ENCODE data around the gene CD8A. TPM values are rescaled to one million over a fixed set of nuclear protein-coding genes. Genes with fewer than 3 reads are reported as not detected.

The CD8A gene
- total RNA-seq, 1 donor from 2014 or later, result 17.7 TPM

DNA sequence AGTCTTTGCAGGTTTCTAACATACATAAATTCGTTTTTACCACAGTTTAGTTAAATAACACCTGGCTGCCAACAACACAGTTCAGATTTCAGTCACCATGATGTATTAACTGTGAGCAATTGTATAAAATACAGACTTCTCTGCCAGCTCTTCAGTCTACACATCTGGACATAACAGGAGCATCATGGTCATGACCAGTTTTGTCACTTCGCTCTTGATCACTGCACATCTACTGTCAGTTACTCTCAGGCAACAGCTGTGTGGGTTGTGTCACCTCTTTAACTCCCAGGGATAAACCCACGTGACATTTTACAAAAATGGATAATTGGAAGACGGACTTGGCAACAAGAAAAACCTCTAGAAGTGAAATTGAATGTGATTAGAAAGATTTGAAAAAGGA, 30.3 kb downstream of the CD8A start:
- TF ChIP-seq, protein P1, sequence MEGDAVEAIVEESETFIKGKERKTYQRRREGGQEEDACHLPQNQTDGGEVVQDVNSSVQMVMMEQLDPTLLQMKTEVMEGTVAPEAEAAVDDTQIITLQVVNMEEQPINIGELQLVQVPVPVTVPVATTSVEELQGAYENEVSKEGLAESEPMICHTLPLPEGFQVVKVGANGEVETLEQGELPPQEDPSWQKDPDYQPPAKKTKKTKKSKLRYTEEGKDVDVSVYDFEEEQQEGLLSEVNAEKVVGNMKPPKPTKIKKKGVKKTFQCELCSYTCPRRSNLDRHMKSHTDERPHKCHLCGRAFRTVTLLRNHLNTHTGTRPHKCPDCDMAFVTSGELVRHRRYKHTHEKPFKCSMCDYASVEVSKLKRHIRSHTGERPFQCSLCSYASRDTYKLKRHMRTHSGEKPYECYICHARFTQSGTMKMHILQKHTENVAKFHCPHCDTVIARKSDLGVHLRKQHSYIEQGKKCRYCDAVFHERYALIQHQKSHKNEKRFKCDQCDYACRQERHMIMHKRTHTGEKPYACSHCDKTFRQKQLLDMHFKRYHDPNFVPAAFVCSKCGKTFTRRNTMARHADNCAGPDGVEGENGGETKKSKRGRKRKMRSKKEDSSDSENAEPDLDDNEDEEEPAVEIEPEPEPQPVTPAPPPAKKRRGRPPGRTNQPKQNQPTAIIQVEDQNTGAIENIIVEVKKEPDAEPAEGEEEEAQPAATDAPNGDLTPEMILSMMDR (IDR thresholded peaks at IDR 0.05), result no peak
- Histone ChIP-seq H3K9me3 (no peaks in the 10 kb centered on the region), H3K4me3 (no peak overlapping the region), H3K27ac (no peak overlapping the region), H3K27me3 (no peaks in the 10 kb centered on the region), H3K4me1 (no peaks in the 10 kb centered on the region), H3K36me3 (peaks cover 0 to 8% of the 10 kb centered on the region in 2 donors)
- no peak for DNase-seq (ENCODE audit: low spot score in 2 of 2)
- intact Hi-C loops (cut with DNase I), result loop anchor here (5.0 kb wide), 1 partner anchor 363 kb away; no protein-coding TSS in a partner anchor

DNA sequence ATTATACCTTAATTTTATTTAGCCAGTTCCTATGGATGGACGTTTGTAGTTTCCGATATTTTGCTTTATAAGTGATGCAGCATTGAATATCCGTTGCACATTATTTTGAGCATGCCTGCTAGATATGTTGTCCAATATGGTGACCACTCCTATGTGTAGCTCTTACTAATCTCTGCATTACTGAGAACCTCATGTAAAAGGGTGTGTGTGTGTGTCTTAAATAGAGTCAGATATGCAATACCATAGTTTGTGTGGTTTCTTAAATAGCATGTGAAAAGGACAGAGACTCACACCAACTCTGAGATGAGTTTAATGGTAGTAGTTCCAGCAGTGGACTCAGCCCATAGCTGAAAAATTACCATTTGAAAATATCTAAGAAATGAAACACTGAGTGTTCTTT, 32.3 kb downstream of the CD8A start:
- H3K4me3 ChIP-seq, result no peak overlapping the region
- intact Hi-C loops (cut with DNase I), result no loop called here
- no peaks in the 10 kb centered on the region for H3K9me3 ChIP-seq
- H3K4me1 ChIP-seq, result no peaks in the 10 kb centered on the region
- H3K27ac ChIP-seq, result no peak overlapping the region
- TF ChIP-seq, protein P1 (IDR thresholded peaks at IDR 0.05), result no peak
- no peaks in the 10 kb centered on the region for H3K27me3 ChIP-seq
- no peak for DNase-seq (ENCODE audit: low spot score in 2 of 2)
- peaks cover 2 to 16% of the 10 kb centered on the region in 2 donors for H3K36me3 ChIP-seq

DNA sequence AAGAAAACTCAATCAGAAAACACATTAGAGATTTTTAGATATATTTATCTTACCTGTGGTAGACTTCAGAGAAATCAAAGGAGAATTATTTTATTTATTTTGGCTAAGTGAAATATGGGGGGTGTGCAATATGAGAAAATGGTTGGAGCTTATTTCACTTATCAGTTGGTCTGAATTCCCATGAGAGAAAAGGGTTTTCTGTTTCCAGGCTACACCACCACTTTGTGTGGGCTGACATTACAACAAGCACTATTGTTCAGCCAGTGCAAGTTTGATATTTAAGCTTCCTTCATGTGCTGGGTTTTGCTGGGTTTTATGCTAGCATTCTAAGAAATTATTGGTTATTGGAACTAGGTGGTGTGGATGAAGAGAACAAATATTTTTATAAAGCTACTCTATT, 37.1 kb downstream of the CD8A start:
- intact Hi-C loops (cut with DNase I), result no loop called here
- no peak for DNase-seq (ENCODE audit: low spot score in 2 of 2)
- H3K36me3 ChIP-seq, result peaks cover 12 to 32% of the 10 kb centered on the region in 2 donors
- no peak overlapping the region for H3K27ac ChIP-seq
- peaks cover 0 to 14% of the 10 kb centered on the region in 2 donors for H3K9me3 ChIP-seq
- no peaks in the 10 kb centered on the region for H3K4me1 ChIP-seq
- H3K27me3 ChIP-seq, result no peaks in the 10 kb centered on the region
- no peak overlapping the region for H3K4me3 ChIP-seq
- TF ChIP-seq, protein P1 (IDR thresholded peaks at IDR 0.05), result no peak

DNA sequence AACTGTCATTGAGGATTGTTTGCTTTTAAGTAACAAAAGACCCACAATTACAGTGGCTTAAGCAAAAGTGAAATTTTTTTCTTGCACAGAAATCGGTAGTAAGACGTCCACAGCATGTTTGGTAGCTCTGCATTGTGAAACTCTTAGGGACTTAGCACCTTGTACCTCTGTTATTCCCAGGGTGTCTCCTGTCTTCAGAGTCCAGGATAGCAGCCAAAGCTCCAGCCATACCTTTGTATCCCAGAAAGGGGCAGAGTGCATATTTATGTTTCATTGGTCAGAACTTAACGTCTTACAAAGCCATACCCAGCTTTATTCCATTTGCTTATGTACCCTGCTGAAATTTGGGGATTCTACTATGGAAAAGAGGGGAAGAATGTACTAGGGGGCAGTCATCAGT, 37.8 kb downstream of the CD8A start:
- H3K27me3 ChIP-seq, result no peaks in the 10 kb centered on the region
- no peak for DNase-seq (ENCODE audit: low spot score in 2 of 2)
- peaks cover 0 to 14% of the 10 kb centered on the region in 2 donors for H3K9me3 ChIP-seq
- no peaks in the 10 kb centered on the region for H3K4me1 ChIP-seq
- peaks cover 12 to 32% of the 10 kb centered on the region in 2 donors for H3K36me3 ChIP-seq
- H3K27ac ChIP-seq, result no peak overlapping the region
- intact Hi-C loops (cut with DNase I), result no loop called here
- H3K4me3 ChIP-seq, result no peak overlapping the region
- TF ChIP-seq, protein P1 (IDR thresholded peaks at IDR 0.05), result no peak

DNA sequence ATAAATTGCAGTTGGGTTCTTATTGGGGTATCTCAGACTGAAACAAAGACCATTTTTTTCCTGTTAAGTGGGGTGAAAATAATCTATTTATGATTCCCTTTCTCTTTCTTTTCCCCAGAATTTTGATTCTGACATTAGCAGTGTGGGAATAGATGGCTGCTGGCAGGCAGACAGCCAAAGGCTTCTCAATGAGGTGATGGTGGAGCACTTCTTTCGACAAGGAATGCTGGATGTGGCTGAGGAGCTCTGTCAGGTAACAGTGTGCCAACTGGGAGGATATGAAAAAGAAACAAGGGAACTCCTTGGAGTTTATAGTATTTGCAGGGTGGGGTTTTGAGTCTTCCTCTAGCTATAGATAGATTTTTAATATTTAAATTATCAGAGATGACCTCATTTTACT, 38.9 kb downstream of the CD8A start:
- no peak overlapping the region for H3K4me3 ChIP-seq
- DNase-seq (ENCODE audit: low spot score in 2 of 2), result no peak
- no peaks in the 10 kb centered on the region for H3K4me1 ChIP-seq
- TF ChIP-seq, protein P1 (IDR thresholded peaks at IDR 0.05), result no peak
- intact Hi-C loops (cut with DNase I), result no loop called here
- H3K27me3 ChIP-seq, result no peaks in the 10 kb centered on the region
- peaks cover 12 to 32% of the 10 kb centered on the region in 2 donors for H3K36me3 ChIP-seq
- peaks cover 0 to 14% of the 10 kb centered on the region in 2 donors for H3K9me3 ChIP-seq
- no peak overlapping the region for H3K27ac ChIP-seq

All from ascending aorta (tissue), 2 donors.